ENCODE results near the gene SUFU. TPM values are rescaled to one million over a fixed set of nuclear protein-coding genes. Genes with fewer than 3 reads are reported as not detected.

SUFU gene
- total and polyA plus RNA-seq, 2 of the 13 experiments (the other 11 are each of a cell fraction or from before 2014, with no cell fraction given): 2.9 to 5.5 TPM

GRCh38 chr10:102461187-102462054, 42.4 kb upstream of the SUFU start (continued):
- TF ChIP-seq HNF1A (IDR thresholded peaks at IDR 0.05; ENCODE audit: low read depth) (no peak), HNF1A (CRISPR knock-in tag; IDR thresholded peaks at IDR 0.05; ENCODE audit: borderline replicate concordance) (no peak), CENPT (CRISPR knock-in tag; IDR thresholded peaks at IDR 0.05; ENCODE audit: low read depth) (no peak), SRSF4 (IDR thresholded peaks at IDR 0.05; ENCODE audit: low read depth, low read length, poor library complexity, severe bottlenecking) (no peak), ZBTB34 (CRISPR knock-in tag; IDR thresholded peaks at IDR 0.05) (0 out of 2 replicates have a peak, but pooled peaks have one; percentile 36), ATF5 (CRISPR knock-in tag; IDR thresholded peaks at IDR 0.05; ENCODE audit: low read depth) (no peak), NR2F1 (CRISPR knock-in tag; IDR thresholded peaks at IDR 0.05) (no peak), DBP (CRISPR knock-in tag; IDR thresholded peaks at IDR 0.05; ENCODE audit: not compliant biosample characterization) (no peak), KDM3A (CRISPR knock-in tag; IDR thresholded peaks at IDR 0.05; ENCODE audit: low read depth) (no peak), ZNF546 (CRISPR knock-in tag; conservative IDR thresholded peaks at IDR 0.05) (no peak), HINFP (CRISPR knock-in tag; IDR thresholded peaks at IDR 0.05; ENCODE audit: low read depth) (no peak; the same call in 1 of the 2 replicates), RNF2 (conservative IDR thresholded peaks at IDR 0.05; ENCODE audit: low read depth) (no peak), ZBTB46 (CRISPR knock-in tag; IDR thresholded peaks at IDR 0.05; ENCODE audit: borderline replicate concordance) (no peak), ATF4 (CRISPR knock-in tag; IDR thresholded peaks at IDR 0.05) (no peak), MYNN (CRISPR knock-in tag; IDR thresholded peaks at IDR 0.05; ENCODE audit: low read depth) (no peak)

Data from HepG2 (cell line).